PC-3 (cell line): ENCODE data around the gene SERTAD1. TPM values are rescaled to one million over a fixed set of nuclear protein-coding genes. Genes with fewer than 3 reads are reported as not detected.

Experiments used
- ATAC-seq: fragments of 200-7000 bp; cut with Tn5 transposase; 2 replicates; pipeline ENCODE4 v1.9.1; 2020; ENCODE audit warnings: mild to moderate bottlenecking, moderate library complexity
- BruUV-seq: library from RNA; stranded (reverse); fragments of 400-500 nt; replicated peaks from 2 replicates; lab custom pipeline; 2021; lab: Mats Ljungman, UMichigan
- CTCF ChIA-PET: fragments of 300-600 bp; sonication (Branson Sonifier 250); formaldehyde crosslinking; loops from one replicate; lab custom pipeline; 2022; ENCODE audit warnings: antibody characterized with exemption; lab: Charles Lee
- POLR2A ChIA-PET: fragments of 300-600 bp; sonication (Branson Sonifier 250); formaldehyde crosslinking; loops from one replicate; lab custom pipeline; 2022; ENCODE audit warnings: antibody characterized with exemption; ENCODE audit not compliant: unreplicated experiment; lab: Charles Lee
- DNase-seq: peaks from one replicate; pipeline ENCODE4 v3.0.0-alpha.2; 2015
- H2AFZ ChIP-seq: fragments of 300-600 bp; sonication (generic); 2 replicates; pipeline ENCODE4 v1.6.0; 2016; ENCODE audit warnings: antibody characterized with exemption, low read length
- H3F3A ChIP-seq: fragments of 300-600 bp; sonication (generic); one replicate; pipeline ENCODE4 v1.6.0; 2017; ENCODE audit warnings: antibody characterized with exemption, low read length, control low read depth, mild to moderate bottlenecking; ENCODE audit not compliant: unreplicated experiment
- H3K27ac ChIP-seq: fragments of 300-600 bp; sonication (generic); 2 replicates; pipeline ENCODE4 v1.5.1; 2016; ENCODE audit warnings: mild to moderate bottlenecking, low read length
- H3K27me3 ChIP-seq: fragments of 300-600 bp; sonication (generic); 2 replicates; pipeline ENCODE4 v1.6.1; 2016; ENCODE audit warnings: low read length, mixed read lengths
- H3K36me3 ChIP-seq: fragments of 300-600 bp; sonication (generic); 2 replicates; pipeline ENCODE4 v1.6.1; 2016; ENCODE audit warnings: low read depth, mixed run types, low read length, mixed read lengths
- H3K4me1 ChIP-seq: fragments of 300-600 bp; sonication (generic); 2 replicates; pipeline ENCODE4 v1.5.1; 2016; ENCODE audit warnings: low read length; ENCODE audit not compliant: insufficient read depth
- H3K4me2 ChIP-seq: fragments of 300-600 bp; sonication (generic); 2 replicates; pipeline ENCODE4 v1.6.0; 2016; ENCODE audit warnings: low read length
- H3K4me3 ChIP-seq: fragments of 300-600 bp; sonication (generic); 2 replicates; pipeline ENCODE4 v1.5.1; 2016; ENCODE audit warnings: mild to moderate bottlenecking, low read length, mixed read lengths
- H3K79me2 ChIP-seq: fragments of 300-600 bp; sonication (generic); 2 replicates; pipeline ENCODE4 v1.6.1; 2017; ENCODE audit warnings: low read length, mixed read lengths
- H3K9ac ChIP-seq: fragments of 300-600 bp; sonication (generic); 2 replicates; pipeline ENCODE4 v1.6.0; 2016; ENCODE audit warnings: mild to moderate bottlenecking, low read length
- H3K9me2 ChIP-seq: fragments of 300-600 bp; sonication (generic); replicated peaks from 2 replicates; pipeline ENCODE4 v1.6.1; 2016; ENCODE audit warnings: mixed run types, low read length, mixed read lengths
- H3K9me3 ChIP-seq: fragments of 300-600 bp; sonication (generic); 2 replicates; pipeline ENCODE4 v1.6.1; 2016; ENCODE audit warnings: low read length, mixed read lengths
- H4K20me1 ChIP-seq: fragments of 300-600 bp; sonication (generic); 2 replicates; pipeline ENCODE4 v1.6.1; 2016; ENCODE audit warnings: low read length, mixed read lengths
- EZH2 ChIP-seq: fragments of 300-600 bp; sonication (generic); IDR thresholded peaks from one replicate; pipeline ENCODE4 v1.6.1; 2017; ENCODE audit warnings: antibody characterized with exemption, mild to moderate bottlenecking, low read length; ENCODE audit not compliant: unreplicated experiment
- EZH2phosphoT487 ChIP-seq: fragments of 300-600 bp; sonication (generic); IDR thresholded peaks from 2 replicates; pipeline ENCODE4 v1.6.1; 2018; ENCODE audit warnings: mild to moderate bottlenecking, antibody characterized with exemption, low read length, borderline replicate concordance
- intact Hi-C: fragments of 100-400 bp; cut with micrococcal nuclease; formaldehyde crosslinking; loops from 2 replicates; pipeline ENCODE4 v1.9.0; 2023
- total RNA-seq: library from RNA; depleted of rRNA; stranded (reverse); fragments of >200 nt; gene quantifications from 2 replicates; pipeline ENCODE4 v1.2.3, GENCODE V29; 2014
- TF ChIP-seq, protein P1 (sequence below): fragments of 300-600 bp; sonication (generic); conservative IDR thresholded peaks from 2 replicates; pipeline ENCODE4 v1.5.1; 2017; ENCODE audit warnings: antibody characterized with exemption, low read depth, mild to moderate bottlenecking, low read length

The SERTAD1 gene
- total RNA-seq, 1 experiment from 2014 or later = 16.8 TPM

GRCh38 chr19:40398417-40399131, 27.2 kb downstream of the SERTAD1 start:
- CTCF ChIA-PET = no interaction called here
- H3K27ac ChIP-seq = no peak overlapping the region
- H4K20me1 ChIP-seq = no peaks in the 10 kb centered on the region
- POLR2A ChIA-PET = no interaction called here
- intact Hi-C loops = no loop called here
- H3K9me2 ChIP-seq = no peaks in the 10 kb centered on the region
- H3F3A ChIP-seq = no peaks in the 10 kb centered on the region
- DNase-seq (no peak), ATAC-seq (no peak)
- H3K79me2 ChIP-seq = no peaks in the 10 kb centered on the region
- no peak overlapping the region for H3K4me2 ChIP-seq
- TF ChIP-seq EZH2phosphoT487 (no peak), EZH2 (no peak)
- H3K27me3 ChIP-seq = no peaks in the 10 kb centered on the region
- BruUV-seq = no TSS peak
- H3K9me3 ChIP-seq = no peaks in the 10 kb centered on the region
- no peak overlapping the region for H2AFZ ChIP-seq
- no peaks in the 10 kb centered on the region for H3K36me3 ChIP-seq
- H3K9ac ChIP-seq = no peak overlapping the region
- H3K4me1 ChIP-seq = peaks cover 4% of the 10 kb centered on the region; the same call in 1 of the 2 replicates
- no peak overlapping the region for H3K4me3 ChIP-seq

- Histone ChIP-seq H3K4me3 (no peak overlapping the region), H3K9ac (no peak overlapping the region), H3K9me2 (no peaks in the 10 kb centered on the region), H3K27ac (no peak overlapping the region), H3K27me3 (no peaks in the 10 kb centered on the region), H3K36me3 (no peaks in the 10 kb centered on the region), H3K79me2 (no peaks in the 10 kb centered on the region), H3K4me2 (no peak overlapping the region), H3K4me1 (peaks cover 7% of the 10 kb centered on the region; the same call in 1 of the 2 replicates), H3F3A (no peaks in the 10 kb centered on the region), H4K20me1 (no peaks in the 10 kb centered on the region), H2AFZ (no peak overlapping the region), H3K9me3 (no peaks in the 10 kb centered on the region)
- intact Hi-C loops = no loop called here
- ATAC-seq = no peak
- ChIA-PET POLR2A (no interaction called here), CTCF (no interaction called here)
- no peak for DNase-seq
- BruUV-seq = no TSS peak
- TF ChIP-seq EZH2phosphoT487 = no peak
- TF ChIP-seq, protein P1, sequence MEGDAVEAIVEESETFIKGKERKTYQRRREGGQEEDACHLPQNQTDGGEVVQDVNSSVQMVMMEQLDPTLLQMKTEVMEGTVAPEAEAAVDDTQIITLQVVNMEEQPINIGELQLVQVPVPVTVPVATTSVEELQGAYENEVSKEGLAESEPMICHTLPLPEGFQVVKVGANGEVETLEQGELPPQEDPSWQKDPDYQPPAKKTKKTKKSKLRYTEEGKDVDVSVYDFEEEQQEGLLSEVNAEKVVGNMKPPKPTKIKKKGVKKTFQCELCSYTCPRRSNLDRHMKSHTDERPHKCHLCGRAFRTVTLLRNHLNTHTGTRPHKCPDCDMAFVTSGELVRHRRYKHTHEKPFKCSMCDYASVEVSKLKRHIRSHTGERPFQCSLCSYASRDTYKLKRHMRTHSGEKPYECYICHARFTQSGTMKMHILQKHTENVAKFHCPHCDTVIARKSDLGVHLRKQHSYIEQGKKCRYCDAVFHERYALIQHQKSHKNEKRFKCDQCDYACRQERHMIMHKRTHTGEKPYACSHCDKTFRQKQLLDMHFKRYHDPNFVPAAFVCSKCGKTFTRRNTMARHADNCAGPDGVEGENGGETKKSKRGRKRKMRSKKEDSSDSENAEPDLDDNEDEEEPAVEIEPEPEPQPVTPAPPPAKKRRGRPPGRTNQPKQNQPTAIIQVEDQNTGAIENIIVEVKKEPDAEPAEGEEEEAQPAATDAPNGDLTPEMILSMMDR = no peak
- TF ChIP-seq EZH2 = no peak
Measured at GRCh38 chr19:40397568-40397906, 28.3 kb downstream of the SERTAD1 start.

GRCh38 chr19:40396886-40397567, 28.8 kb downstream of the SERTAD1 start:
- Histone ChIP-seq H3F3A (no peaks in the 10 kb centered on the region), H4K20me1 (no peaks in the 10 kb centered on the region), H3K9ac (no peak overlapping the region), H3K36me3 (no peaks in the 10 kb centered on the region), H3K27me3 (no peaks in the 10 kb centered on the region), H3K4me1 (peaks cover 10% of the 10 kb centered on the region; the same call in 1 of the 2 replicates), H3K27ac (no peak overlapping the region), H3K4me2 (no peak overlapping the region), H2AFZ (no peak overlapping the region), H3K79me2 (no peaks in the 10 kb centered on the region), H3K9me2 (no peaks in the 10 kb centered on the region), H3K4me3 (no peak overlapping the region), H3K9me3 (no peaks in the 10 kb centered on the region)
- ChIA-PET CTCF (interaction anchor here (0.8 kb wide), 1 partner anchor 92 kb away, joined by 6 read pairs; no protein-coding TSS in a partner anchor), POLR2A (no interaction called here)
- BruUV-seq = no TSS peak
- TF ChIP-seq EZH2 (no peak), EZH2phosphoT487 (no peak)
- TF ChIP-seq, protein P1 = no peak
- DNase-seq (no peak), ATAC-seq (no peak)
- intact Hi-C loops = no loop called here
